B cell (primary cell): ENCODE data around the gene KLK13. TPM values are rescaled to one million over a fixed set of nuclear protein-coding genes. Genes with fewer than 3 reads are reported as not detected.
A peak's percentile ranks its signal among the peaks of the same experiment; 100 is the strongest.

Experiments used
- ATAC-seq: fragments of 200-7000 bp; cut with Tn5 transposase; one replicate; pipeline ENCODE4 v1.10.0; 2021; ENCODE audit warnings: low read depth, mild to moderate bottlenecking, moderate number of reproducible peaks, moderate library complexity
- CTCF ChIA-PET: fragments of 350-600 bp; sonication (Branson Sonifier 250); formaldehyde crosslinking; loops from one replicate; lab custom pipeline; 2021; ENCODE audit warnings: antibody characterized with exemption, inconsistent platforms; lab: Charles Lee
- POLR2A ChIA-PET: fragments of 350-600 bp; sonication (Branson Sonifier 250); formaldehyde crosslinking; loops from one replicate; lab custom pipeline; 2021; ENCODE audit warnings: antibody characterized with exemption; lab: Charles Lee
- DNase-seq: peaks from one replicate; pipeline ENCODE4 v3.0.0; 2013
- H2AFZ ChIP-seq: 2 replicates; pipeline ENCODE4 v1.6.1; 2012; ENCODE audit warnings: mild to moderate bottlenecking, low read depth, low read length; ENCODE audit not compliant: insufficient read depth, poor library complexity, severe bottlenecking
- H3K27ac ChIP-seq, 2 donors: 1 replicate in 1 of 2; 2 replicates in 1 of 2; pipeline ENCODE4 v1.5.1; 2012 to 2013; ENCODE audit warnings: low read length in 2 of 2, mild to moderate bottlenecking in 2 of 2, moderate library complexity in 1 of 2
- H3K27me3 ChIP-seq, 4 experiments: fragments of 200-600 bp in 1 of 4; sonication (generic) in 1 of 4; replicated peaks in 1 of 4; 1 replicate in 2 of 4; 2 replicates in 2 of 4; pipeline versions ENCODE4 v1.6.1 to v1.7.0; 2013 to 2016; ENCODE audit warnings: low read length in 3 of 4, mild to moderate bottlenecking in 2 of 4, mixed read lengths in 1 of 4, moderate library complexity in 1 of 4; ENCODE audit not compliant: insufficient read depth in 4 of 4, control insufficient read depth in 3 of 4; ENCODE audit errors: control extremely low read depth in 1 of 4
- H3K36me3 ChIP-seq, 2 experiments: replicated peaks in 1 of 2; 1 replicate in 1 of 2; 2 replicates in 1 of 2; pipeline versions ENCODE4 v1.6.1 to v1.7.1; 2013; ENCODE audit warnings: low read length in 1 of 2; ENCODE audit not compliant: insufficient read depth in 2 of 2, control insufficient read depth in 1 of 2; ENCODE audit errors: control extremely low read depth in 1 of 2, extremely low read depth in 1 of 2
- H3K4me1 ChIP-seq, 2 donors: fragments of 200-600 bp in 1 of 2; sonication (generic) in 1 of 2; 1 replicate in 1 of 2; 2 replicates in 1 of 2; pipeline versions ENCODE4 v1.5.1 to v1.6.1; 2013 to 2017; ENCODE audit warnings: low read length in 2 of 2; ENCODE audit not compliant: control insufficient read depth in 2 of 2, insufficient read depth in 2 of 2
- H3K4me2 ChIP-seq: replicated peaks from 2 replicates; pipeline ENCODE3; 2012; ENCODE audit warnings: mild to moderate bottlenecking, low read depth, low read length; ENCODE audit not compliant: poor library complexity, severe bottlenecking
- H3K4me3 ChIP-seq, 5 experiments: fragments of 200-600 bp in 1 of 5; sonication (generic) in 1 of 5; 1 replicate in 3 of 5; 2 replicates in 2 of 5; pipeline versions ENCODE4 v1.5.1 to v1.7.0; 2011 to 2016; ENCODE audit warnings: low read length in 4 of 5, mild to moderate bottlenecking in 4 of 5, low read depth in 2 of 5, control low read depth in 1 of 5, moderate library complexity in 1 of 5; ENCODE audit not compliant: insufficient read depth in 1 of 5; ENCODE audit errors: control extremely low read depth in 1 of 5, extremely low read depth in 1 of 5
- H3K79me2 ChIP-seq: fragments of 200-600 bp; sonication (generic); one replicate; pipeline ENCODE4 v1.6.0; 2016; ENCODE audit warnings: low read length; ENCODE audit not compliant: control insufficient read depth, insufficient read depth
- H3K9ac ChIP-seq: fragments of 200-600 bp; sonication (generic); 2 replicates; pipeline ENCODE4 v1.6.1; 2017; ENCODE audit warnings: mild to moderate bottlenecking, low read length, moderate library complexity
- H3K9me3 ChIP-seq, 3 donors: one replicate each; pipeline versions ENCODE4 v1.6.1 to v1.7.1; 2013; ENCODE audit warnings: low read length in 2 of 3; ENCODE audit not compliant: control insufficient read depth in 2 of 3, insufficient read depth in 1 of 3; ENCODE audit errors: control extremely low read depth in 1 of 3
- H4K20me1 ChIP-seq: 2 replicates; pipeline ENCODE4 v1.6.0; 2012; ENCODE audit warnings: mild to moderate bottlenecking, low read length; ENCODE audit not compliant: insufficient read depth, control insufficient read depth, poor library complexity, severe bottlenecking
- H3K27ac Mint-ChIP-seq: one replicate; pipeline ENCODE4 v1.8.0; 2021; ENCODE audit warnings: mixed read lengths
- H3K27me3 Mint-ChIP-seq: one replicate; pipeline ENCODE4 v1.8.0; 2021; ENCODE audit warnings: mixed read lengths
- H3K4me1 Mint-ChIP-seq: one replicate; pipeline ENCODE4 v1.8.0; 2021; ENCODE audit warnings: mixed read lengths
- H3K4me3 Mint-ChIP-seq: one replicate; pipeline ENCODE4 v1.8.0; 2021; ENCODE audit warnings: mixed read lengths
- H3K9me3 Mint-ChIP-seq: one replicate; pipeline ENCODE4 v1.8.0; 2022; ENCODE audit warnings: mixed read lengths; ENCODE audit not compliant: insufficient read depth
- CTCF ChIP-seq: fragments of 200-600 bp; IDR thresholded peaks from one replicate; pipeline ENCODE4 v1.8.0; 2022; ENCODE audit warnings: antibody characterized with exemption, mild to moderate bottlenecking
- EZH2 ChIP-seq: IDR thresholded peaks from 2 replicates; pipeline ENCODE4 v1.6.1; 2012; ENCODE audit warnings: borderline replicate concordance, low read depth, mild to moderate bottlenecking, moderate library complexity, low read length; ENCODE audit not compliant: insufficient read depth, poor library complexity, severe bottlenecking
- WGBS: methylation state at CpG from one replicate; pipeline ENCODE4 v1.1.5; 2013; ENCODE audit warnings: missing lambda C conversion rate; ENCODE audit not compliant: insufficient coverage; 5-methylcytosine and 5-hydroxymethylcytosine counted together
- intact Hi-C: fragments of 100-400 bp; cut with micrococcal nuclease; formaldehyde crosslinking; loops from one replicate; pipeline ENCODE4 v1.10.0; 2022
- polyA plus RNA-seq: library from polyadenylated mRNA; depleted of rRNA; stranded (reverse); fragments of >200 nt; gene quantifications from 2 replicates; pipeline ENCODE4 v1.2.3, GENCODE V29; 2012
- total RNA-seq, 2 donors: library from RNA; stranded (reverse); fragments of 120-200 nt in 1 of 2; gene quantifications; 1 replicate in 1 of 2; 2 replicates in 1 of 2; pipeline versions ENCODE4 v1.2.3 to v1.2.4, GENCODE V29; 2013 to 2022

KLK13 gene
- total and polyA plus RNA-seq, 2 donors (not counting 1 experiment from before 2014, with no cell fraction given): not detected

- no peaks in the 10 kb centered on the region for H3K9me3 Mint-ChIP-seq
- ChIA-PET CTCF (interaction anchor here (1.4 kb wide), 1 partner anchor 21 kb away, joined by 3 read pairs; no protein-coding TSS in a partner anchor), POLR2A (no interaction called here)
- Histone ChIP-seq H3K36me3 (peaks cover 6 to 14% of the 10 kb centered on the region in 2 experiments), H4K20me1 (peaks cover 25% of the 10 kb centered on the region), H3K9me3 (no peaks in the 10 kb centered on the region), H3K4me1 (no peaks in the 10 kb centered on the region), H3K79me2 (peaks cover 7% of the 10 kb centered on the region), H3K9ac (no peak overlapping the region), H3K4me3 (no peak overlapping the region), H3K4me2 (no peak overlapping the region), H2AFZ (no peak overlapping the region), H3K27me3 (no peaks in the 10 kb centered on the region), H3K27ac (no peak overlapping the region)
- H3K27ac Mint-ChIP-seq: no peak overlapping the region
- ATAC-seq: peak; percentile 47
- H3K27me3 Mint-ChIP-seq: no peaks in the 10 kb centered on the region
- TF ChIP-seq CTCF: peak; percentile 46
- no peak for TF ChIP-seq EZH2
- no peak overlapping the region for H3K4me3 Mint-ChIP-seq
- intact Hi-C loops: no loop called here
- H3K4me1 Mint-ChIP-seq: peaks cover 8% of the 10 kb centered on the region
- peak; percentile 68 for DNase-seq
- WGBS: 17% methylated on average over 2 of the region's 8 CpGs
These were observed 32.4 kb upstream of the KLK13 start for GRCh38 chr19:51097166-51097738.

GRCh38 chr19:51096473-51097165, 31.7 kb upstream of the KLK13 start:
- Mint-ChIP-seq H3K4me1 (peaks cover 8% of the 10 kb centered on the region), H3K27me3 (no peaks in the 10 kb centered on the region), H3K4me3 (no peak overlapping the region), H3K27ac (no peak overlapping the region), H3K9me3 (no peaks in the 10 kb centered on the region)
- Histone ChIP-seq H3K27ac (no peak overlapping the region), H3K79me2 (peaks cover 6% of the 10 kb centered on the region), H3K27me3 (no peaks in the 10 kb centered on the region), H3K4me2 (no peak overlapping the region), H2AFZ (no peak overlapping the region), H3K4me1 (no peaks in the 10 kb centered on the region), H3K9me3 (no peaks in the 10 kb centered on the region), H3K4me3 (no peak overlapping the region), H3K36me3 (peaks cover 5 to 12% of the 10 kb centered on the region in 2 experiments), H4K20me1 (peaks cover 21% of the 10 kb centered on the region), H3K9ac (no peak overlapping the region)
- no peak for TF ChIP-seq CTCF
- TF ChIP-seq EZH2: no peak
- 93% methylated on average over 6 of the region's 6 CpGs for WGBS
- ATAC-seq (no peak), DNase-seq (no peak)
- ChIA-PET CTCF (interaction anchor here (0.7 to 1.4 kb wide), 2 partner anchors 11 to 20 kb away, joined by 3 to 4 read pairs; no protein-coding TSS in a partner anchor), POLR2A (no interaction called here)
- intact Hi-C loops: no loop called here
